Psoas muscle (tissue), 8 donors: Measurements from ENCODE around the gene LHX3. TPM values are rescaled to one million over a fixed set of nuclear protein-coding genes. Genes with fewer than 3 reads are reported as not detected.

Experiments used
- ATAC-seq, 4 donors: fragments of 200-7000 bp; cut with Tn5 transposase; one replicate each; pipeline ENCODE4 v1.9.1; 2020; ENCODE audit warnings: moderate library complexity in 3 of 4, mild to moderate bottlenecking in 2 of 4
- DNase-seq, 2 donors: peaks; one replicate each; pipeline ENCODE4 v3.0.0-alpha.2; 2020
- H3K27ac ChIP-seq: fragments of 200-600 bp; one replicate; pipeline ENCODE4 v1.8.0; 2022
- H3K27me3 ChIP-seq, 3 donors: fragments of 200-600 bp in 1 of 3; one replicate each; pipeline versions ENCODE4 v1.6.1 to v1.8.0; 2013 to 2022; ENCODE audit warnings: low read length in 2 of 3, mild to moderate bottlenecking in 2 of 3, moderate library complexity in 1 of 3; ENCODE audit not compliant: insufficient read depth in 3 of 3
- H3K36me3 ChIP-seq, 2 donors: fragments of 200-600 bp in 1 of 2; one replicate each; pipeline versions ENCODE4 v1.6.1 to v1.8.0; 2013 to 2022; ENCODE audit warnings: low read depth in 1 of 2, mild to moderate bottlenecking in 1 of 2, moderate library complexity in 1 of 2; ENCODE audit not compliant: insufficient read depth in 1 of 2
- H3K4me1 ChIP-seq: fragments of 200-600 bp; one replicate; pipeline ENCODE4 v1.8.0; 2022
- H3K4me3 ChIP-seq: fragments of 200-600 bp; one replicate; pipeline ENCODE4 v1.8.0; 2022; ENCODE audit warnings: mild to moderate bottlenecking
- H3K9me3 ChIP-seq: fragments of 200-600 bp; one replicate; pipeline ENCODE4 v1.8.0; 2022
- CTCF ChIP-seq: fragments of 200-600 bp; IDR thresholded peaks from one replicate; pipeline ENCODE4 v1.8.0; 2022; ENCODE audit warnings: antibody characterized with exemption
- WGBS, 3 donors: extraction: QIAGEN DNeasy Blood & Tissue Kit; methylation state at CpG; one replicate each; pipeline versions ENCODE4 v1.1.6 to v1.1.7; 2013; 5-methylcytosine and 5-hydroxymethylcytosine counted together
- intact Hi-C, 2 donors: fragments of 100-400 bp; cut with DNase I; formaldehyde crosslinking; loops; one replicate each; pipeline versions ENCODE4 v1.11.0 to v1.14.2; 2022
- polyA plus RNA-seq, 3 donors: library from polyadenylated mRNA; stranded (reverse); fragments of 200-250 nt; gene quantifications; one replicate each; pipeline ENCODE4 v1.2.3, GENCODE V29; 2013
- total RNA-seq, 4 donors: library from RNA; stranded (reverse); fragmentation: NEBNext Ultra II Directional in 2 of 4; extraction: Animal tissue kit (Norgen Biotek cat#: 25700) in 2 of 4; gene quantifications; one replicate each; pipeline versions ENCODE4 v1.2.1 to v1.2.4, GENCODE V29; 2021 to 2023
- donor health status: healthy with polysubstance abuse.
- donor health status: DM: no; HTN: no; CAD: no; lungs with moderate emphysema.
- donor health status: Bipolar disorder and iron deficiency.
- donor health status: healthy.
- donor health status: DM: yes; HTN: yes; CAD: no.
- donor health status: DM: no; HTN: no; CAD: no.
- donor health status: DM: no; HTN: no; CAD: no.
- donor health status: DM: yes; HTN: yes; CAD: no.

LHX3 gene
- total and polyA plus RNA-seq, 7 donors, result not detected

- no peaks in the 10 kb centered on the region for H3K9me3 ChIP-seq
- H3K27ac ChIP-seq, result no peak overlapping the region
- no peaks in the 10 kb centered on the region for H3K4me1 ChIP-seq
- ATAC-seq, result no peak
- peaks cover 0 to 31% (median 6%) of the 10 kb centered on the region in 3 donors for H3K27me3 ChIP-seq
- no peaks in the 10 kb centered on the region for H3K36me3 ChIP-seq
- WGBS, 3 donors, result 50 to 56% (median 53%) methylated on average over 12 of the region's 12 CpGs
- intact Hi-C loops, result loop anchor here in 1 of 2 donors (10.0 kb wide), 1 partner anchor 106 kb away; no protein-coding TSS in a partner anchor
- DNase-seq, result no peak
- H3K4me3 ChIP-seq, result no peak overlapping the region
- TF ChIP-seq CTCF, result no peak
Measured at GRCh38 chr9:136179101-136179616, 25.8 kb downstream of the LHX3 start.

DNA sequence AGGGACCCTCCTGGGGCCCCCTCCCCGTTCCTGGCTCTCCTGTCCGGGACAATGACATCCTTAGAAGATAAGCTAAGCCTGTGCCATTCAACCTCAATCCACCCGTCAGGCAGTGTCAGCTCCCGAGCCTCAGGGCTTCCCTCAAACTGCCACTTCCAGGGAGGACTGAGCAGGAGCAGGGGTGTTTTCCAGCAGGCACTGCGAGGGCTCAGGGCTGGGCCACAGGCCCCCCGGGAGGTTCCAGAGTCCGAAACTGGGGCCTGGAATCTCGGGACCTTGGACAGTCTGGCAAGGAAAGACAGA is 26.2 kb downstream of the LHX3 start:
- H3K36me3 ChIP-seq, result no peaks in the 10 kb centered on the region
- no peak for ATAC-seq

DNA sequence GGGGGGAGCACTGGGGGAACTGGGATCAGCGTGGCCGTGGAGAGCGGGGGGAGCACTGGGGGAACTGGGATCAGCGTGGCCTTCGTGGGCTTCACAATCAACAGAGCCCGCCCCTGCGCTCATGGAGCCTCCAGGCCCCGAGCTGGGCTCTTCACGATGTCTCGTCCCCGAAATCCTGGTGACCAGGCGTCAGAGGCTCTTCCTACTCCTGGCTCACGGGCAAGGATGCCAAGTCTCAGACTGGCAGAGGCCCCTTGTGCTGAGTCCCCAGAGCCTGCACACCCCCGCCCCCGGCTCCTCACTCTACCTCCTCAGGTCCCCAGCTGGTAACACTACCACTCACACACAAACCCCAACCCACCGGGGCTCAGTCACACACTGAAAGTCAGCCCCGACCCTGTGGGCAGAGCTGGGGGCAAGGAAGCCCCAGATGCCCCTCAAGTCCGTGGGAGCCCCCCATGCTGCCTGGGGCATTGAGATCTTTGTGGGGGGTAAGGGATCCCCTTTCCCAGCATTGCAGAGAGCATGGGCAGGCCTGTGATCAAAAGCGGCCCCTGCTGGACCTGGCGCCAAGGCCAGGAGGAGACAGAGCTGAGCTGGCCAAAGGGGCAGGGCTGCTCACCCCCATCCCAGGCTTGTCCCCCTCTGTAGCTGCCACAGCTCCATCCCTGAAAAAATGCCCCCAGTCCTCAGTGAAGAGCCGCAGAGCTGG is 26.7 kb downstream of the LHX3 start:
- Histone ChIP-seq H3K27me3 (peaks cover 0 to 31% (median 6%) of the 10 kb centered on the region in 3 donors), H3K4me1 (no peaks in the 10 kb centered on the region), H3K9me3 (no peaks in the 10 kb centered on the region), H3K27ac (no peak overlapping the region), H3K4me3 (no peak overlapping the region), H3K36me3 (no peaks in the 10 kb centered on the region)
- intact Hi-C loops, result loop anchor here in 1 of 2 donors (10.0 kb wide), 1 partner anchor 107 kb away; no protein-coding TSS in a partner anchor
- no peak for ATAC-seq
- WGBS, 3 donors, result 72 to 74% (median 72%) methylated on average over 15 to 21 of the region's 21 CpGs
- no peak for TF ChIP-seq CTCF
- DNase-seq, result no peak

More for the DNA sequence above, 26.2 kb downstream of the LHX3 start:
- no peak for TF ChIP-seq CTCF
- intact Hi-C loops, result loop anchor here in 1 of 2 donors (10.0 kb wide), 1 partner anchor 106 kb away; no protein-coding TSS in a partner anchor
- WGBS, 3 donors, result 35 to 46% (median 41%) methylated on average over 8 of the region's 8 CpGs
- H3K4me1 ChIP-seq, result no peaks in the 10 kb centered on the region
- no peak overlapping the region for H3K4me3 ChIP-seq
- no peak for DNase-seq
- peaks cover 0 to 28% (median 6%) of the 10 kb centered on the region in 3 donors for H3K27me3 ChIP-seq
- H3K27ac ChIP-seq, result no peak overlapping the region
- no peaks in the 10 kb centered on the region for H3K9me3 ChIP-seq

DNA sequence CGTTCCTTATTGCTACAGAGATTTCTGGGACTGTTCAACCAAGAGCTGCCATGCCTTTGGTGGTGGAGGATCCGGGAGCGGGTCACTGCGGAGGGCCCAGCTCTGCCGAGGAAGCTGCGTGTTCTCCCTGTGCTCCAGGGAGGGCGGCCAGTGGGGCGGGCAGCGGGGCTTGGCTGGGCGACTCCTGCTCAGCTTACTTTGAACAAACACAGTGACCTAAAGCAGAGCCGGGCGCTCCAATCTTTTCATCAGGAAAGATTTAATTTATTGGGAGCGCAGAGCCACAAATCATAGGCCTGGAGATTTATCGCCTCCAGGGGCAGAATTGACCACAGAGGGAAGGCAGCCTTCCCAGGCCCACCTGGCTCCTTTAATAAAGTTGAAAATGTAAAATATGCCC is 27.7 kb downstream of the LHX3 start:
- Histone ChIP-seq H3K36me3 (no peaks in the 10 kb centered on the region), H3K4me1 (no peaks in the 10 kb centered on the region), H3K27ac (no peak overlapping the region), H3K4me3 (no peak overlapping the region), H3K9me3 (no peaks in the 10 kb centered on the region), H3K27me3 (peaks cover 0 to 40% (median 6%) of the 10 kb centered on the region in 3 donors)
- no peak for TF ChIP-seq CTCF
- 70 to 75% (median 73%) methylated on average over 14 of the region's 14 CpGs for WGBS, 3 donors
- intact Hi-C loops, result loop anchor here in 1 of 2 donors (10.0 kb wide), 1 partner anchor 108 kb away; no protein-coding TSS in a partner anchor
- no peak for DNase-seq
- no peak for ATAC-seq
